AML-193 (cell line): ENCODE measurements around the gene CPNE2.

Source experiments
- DNase-seq, 2 experiments: peaks; one replicate each; lab custom pipeline; 2025; lab: John Stamatoyannopoulos, UW

The CPNE2 gene

GRCh38 chr16:57192720-57193486 lies 100.5 kb downstream of the CPNE2 start:
- DNase-seq = no peak

- DNase-seq = no peak
Measured at GRCh38 chr16:57194512-57194911, 102.1 kb downstream of the CPNE2 start.

GRCh38 chr16:57196286-57196685 lies 103.9 kb downstream of the CPNE2 start:
- no peak for DNase-seq

GRCh38 chr16:57196753-57197152 lies 104.4 kb downstream of the CPNE2 start:
- no peak for DNase-seq
